ENCODE data around the gene VAV1.
A peak's percentile ranks its signal among the peaks of the same experiment; 100 is the strongest.
"Not testable (repeated sequence)": the region's sequence is repeated elsewhere in the genome, so short reads cannot be mapped to it uniquely, and the experiment has no call there.

Gene VAV1

GRCh38 chr19:6854758-6855157 lies 82.2 kb downstream of the VAV1 start:
- no peak for DNase-seq

- no peak for DNase-seq
These were observed 84.4 kb downstream of the VAV1 start for GRCh38 chr19:6856749-6857372.

GRCh38 chr19:6861683-6862286 lies 89.3 kb downstream of the VAV1 start:
- peak; percentile 63 for DNase-seq

- peak; percentile 95 for DNase-seq
These were observed 90.2 kb downstream of the VAV1 start for GRCh38 chr19:6862673-6863078.

- no peak for DNase-seq
These were observed 91.9 kb downstream of the VAV1 start for GRCh38 chr19:6864325-6864940.

- DNase-seq, result no peak
These were observed 93.3 kb downstream of the VAV1 start for GRCh38 chr19:6865849-6866248.

- no peak for DNase-seq
These were observed 94.2 kb downstream of the VAV1 start for GRCh38 chr19:6866741-6867151.

- no peak for DNase-seq
These were observed 95.8 kb downstream of the VAV1 start for GRCh38 chr19:6868351-6868750.

- not testable (repeated sequence) for DNase-seq
These were observed 96.8 kb downstream of the VAV1 start for GRCh38 chr19:6869151-6869882.

GRCh38 chr19:6873708-6874431 lies 101.4 kb downstream of the VAV1 start:
- DNase-seq, result no peak

- DNase-seq, result no peak
These were observed 102.7 kb downstream of the VAV1 start for GRCh38 chr19:6875218-6875617.

- no peak for DNase-seq
These were observed 104.2 kb downstream of the VAV1 start for GRCh38 chr19:6876748-6877147.

- DNase-seq, result no peak
These were observed 105.3 kb downstream of the VAV1 start for GRCh38 chr19:6877766-6878165.

GRCh38 chr19:6886277-6886897 lies 113.9 kb downstream of the VAV1 start:
- DNase-seq, result no peak

- DNase-seq, result no peak
These were observed 114.8 kb downstream of the VAV1 start, which contains the start of gene ADGRE1 for GRCh38 chr19:6887316-6887715. ADGRE1 (plus strand) TSS chr19:6887579; CDS start chr19:6887609, 30 bp downstream.

- DNase-seq, result no peak
These were observed 116.5 kb downstream of the VAV1 start for GRCh38 chr19:6888967-6889366.

GRCh38 chr19:6890401-6890913 lies 117.9 kb downstream of the VAV1 start:
- no peak for DNase-seq

- DNase-seq, result no peak
These were observed 118.4 kb downstream of the VAV1 start for GRCh38 chr19:6890938-6891337.

GRCh38 chr19:6891761-6892385 lies 119.4 kb downstream of the VAV1 start:
- no peak for DNase-seq

- DNase-seq, result no peak
These were observed 121.8 kb downstream of the VAV1 start for GRCh38 chr19:6894313-6894712.

GRCh38 chr19:6903446-6903845 lies 130.9 kb downstream of the VAV1 start:
- no peak for DNase-seq

GRCh38 chr19:6906559-6907060 lies 134.1 kb downstream of the VAV1 start:
- no peak for DNase-seq
